ENCODE measurements around the gene BBS1.
"Not testable (repeated sequence)": the region's sequence is repeated elsewhere in the genome, so short reads cannot be mapped to it uniquely, and the experiment has no call there.

Gene BBS1
- 0.67 to 6.0 (median 2.3) reads per million in 9 experiments for total RNA-seq

DNA sequence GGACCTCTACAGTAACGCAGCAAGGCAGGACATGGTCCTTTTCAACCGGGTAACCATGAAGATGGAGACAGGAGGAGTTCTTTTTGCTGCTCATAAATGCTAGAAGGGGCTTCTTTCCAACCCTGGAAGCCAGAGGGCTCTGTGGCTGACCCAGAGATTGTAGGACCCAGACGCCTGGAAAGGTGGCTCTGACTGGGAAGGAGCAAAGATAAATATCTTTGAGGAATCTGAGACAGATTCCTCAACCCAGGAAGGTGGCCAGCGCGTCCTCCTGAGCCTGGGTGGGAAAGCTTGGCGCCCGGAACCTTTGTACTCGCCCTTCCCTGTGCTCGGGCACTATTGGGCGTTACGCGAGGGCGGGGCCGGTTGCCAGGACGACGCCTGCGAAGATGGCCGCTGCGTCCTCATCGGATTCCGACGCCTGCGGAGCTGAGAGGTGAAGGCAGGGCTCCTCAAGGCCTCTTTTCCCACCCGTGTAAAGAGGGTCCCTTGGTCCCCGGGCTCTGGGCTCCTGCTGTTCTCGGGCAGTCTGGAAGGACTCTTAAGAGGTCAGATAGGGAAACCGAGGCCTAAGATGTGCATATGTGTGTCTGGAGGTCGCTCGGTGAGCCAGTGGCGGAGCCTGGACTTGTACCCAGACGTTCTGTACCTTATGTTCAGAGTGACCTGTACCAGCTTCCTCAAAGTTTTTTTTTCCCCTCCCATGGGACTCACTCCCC, at the start of gene BBS1:
TSS of gene BBS1 (plus strand) at position 365 of the 719 bp plus-strand sequence. CDS start at position 390, 25 bp downstream.
- Mint-ChIP-seq H3K4me3 (peak within 1 kb of the TSS; percentile 86 to 91), H3K27me3 (no peaks in the 10 kb centered on the region), H3K9me3 (no peaks in the 10 kb centered on the region), H3K27ac (peak within 1 kb of the TSS; percentile 81 to 84), H3K36me3 (ENCODE audit: insufficient read depth) (peaks cover 8% of the 10 kb centered on the region), H3K4me1 (ENCODE audit: low read depth in 2 of 2) (peaks cover 10 to 16% of the 10 kb centered on the region in 2 donors)
- DNase-seq (peak; percentile 78 to 82 (median 79)), ATAC-seq (replicated peaks) (peak; percentile 99)

DNA sequence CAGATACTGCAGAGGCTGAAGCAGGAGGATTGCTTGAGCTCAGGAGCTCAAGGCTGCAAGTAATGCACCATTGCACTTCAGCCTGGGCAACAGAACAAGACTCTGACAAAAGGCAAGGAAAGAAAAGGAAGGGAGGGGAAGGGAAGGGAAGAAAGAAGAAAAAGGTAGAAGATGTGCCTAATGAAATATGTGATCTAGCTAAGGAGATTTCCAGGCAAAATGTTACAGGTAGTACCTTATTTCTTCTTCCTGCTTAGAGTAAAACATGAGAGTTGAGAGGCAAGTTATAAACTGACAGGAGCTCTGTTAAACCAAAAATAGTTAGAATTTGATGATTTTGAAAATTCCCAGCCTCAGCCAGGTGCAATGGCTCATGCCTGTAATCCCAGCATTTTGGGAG, 48.4 kb upstream of the BBS1 start:
- ATAC-seq (replicated peaks) (no peak), DNase-seq (no peak)
- H3K4me3 Mint-ChIP-seq, result no peak overlapping the region
- no peaks in the 10 kb centered on the region for H3K36me3 Mint-ChIP-seq (ENCODE audit: insufficient read depth)
- no peak overlapping the region for H3K27ac Mint-ChIP-seq
- no peaks in the 10 kb centered on the region for H3K27me3 Mint-ChIP-seq
- no peaks in the 10 kb centered on the region for H3K9me3 Mint-ChIP-seq
- peaks cover 5 to 8% of the 10 kb centered on the region in 2 donors for H3K4me1 Mint-ChIP-seq (ENCODE audit: low read depth in 2 of 2)

DNA sequence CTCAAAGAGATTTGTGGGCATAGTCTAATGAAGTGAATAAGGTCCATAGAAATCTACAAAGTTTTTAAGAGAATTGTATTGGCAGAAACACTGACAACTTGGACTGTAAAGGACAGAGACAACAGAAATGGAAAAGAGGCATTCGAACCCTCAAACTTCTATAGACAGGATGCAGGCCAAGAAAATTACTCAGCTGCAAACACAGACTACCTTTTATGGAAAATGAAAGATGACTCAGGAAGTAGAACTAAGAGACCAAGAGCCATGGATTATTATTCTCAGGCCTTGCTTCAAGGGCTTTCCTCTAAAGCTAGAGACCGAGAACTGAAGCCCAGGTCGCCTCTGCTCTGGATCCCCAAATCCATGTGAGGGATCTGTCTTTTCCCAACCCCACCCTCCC, 47.5 kb upstream of the BBS1 start:
- H3K4me3 Mint-ChIP-seq, result no peak overlapping the region
- peaks cover 8 to 11% of the 10 kb centered on the region in 2 donors for H3K4me1 Mint-ChIP-seq (ENCODE audit: low read depth in 2 of 2)
- DNase-seq, result no peak
- no peaks in the 10 kb centered on the region for H3K36me3 Mint-ChIP-seq (ENCODE audit: insufficient read depth)
- no peaks in the 10 kb centered on the region for H3K9me3 Mint-ChIP-seq
- no peak for ATAC-seq (replicated peaks)
- H3K27ac Mint-ChIP-seq, result no peak overlapping the region
- no peaks in the 10 kb centered on the region for H3K27me3 Mint-ChIP-seq

DNA sequence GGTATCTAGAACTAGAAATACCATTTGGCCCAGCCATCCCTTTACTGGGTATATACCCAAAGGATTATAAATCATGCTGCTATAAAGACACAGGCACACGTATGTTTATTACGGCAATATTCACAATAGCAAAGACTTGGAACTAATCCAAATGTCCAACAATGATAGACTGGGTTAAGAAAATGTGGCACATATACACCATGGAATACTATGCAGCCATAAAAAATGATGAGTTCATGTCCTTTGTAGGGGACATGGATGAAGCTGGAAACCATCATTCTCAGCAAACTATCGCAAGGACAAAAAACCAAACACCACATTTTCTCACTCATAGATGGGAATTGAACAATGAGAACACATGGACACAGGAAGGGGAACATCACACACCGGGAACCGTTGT, 46.3 kb upstream of the BBS1 start:
- not testable (repeated sequence) for H3K4me3 Mint-ChIP-seq; H3K27me3 Mint-ChIP-seq; H3K27ac Mint-ChIP-seq; DNase-seq; ATAC-seq (replicated peaks); H3K9me3 Mint-ChIP-seq; H3K36me3 Mint-ChIP-seq (ENCODE audit: insufficient read depth)
- peaks cover 8 to 12% of the 10 kb centered on the region in 2 donors for H3K4me1 Mint-ChIP-seq (ENCODE audit: low read depth in 2 of 2)

DNA sequence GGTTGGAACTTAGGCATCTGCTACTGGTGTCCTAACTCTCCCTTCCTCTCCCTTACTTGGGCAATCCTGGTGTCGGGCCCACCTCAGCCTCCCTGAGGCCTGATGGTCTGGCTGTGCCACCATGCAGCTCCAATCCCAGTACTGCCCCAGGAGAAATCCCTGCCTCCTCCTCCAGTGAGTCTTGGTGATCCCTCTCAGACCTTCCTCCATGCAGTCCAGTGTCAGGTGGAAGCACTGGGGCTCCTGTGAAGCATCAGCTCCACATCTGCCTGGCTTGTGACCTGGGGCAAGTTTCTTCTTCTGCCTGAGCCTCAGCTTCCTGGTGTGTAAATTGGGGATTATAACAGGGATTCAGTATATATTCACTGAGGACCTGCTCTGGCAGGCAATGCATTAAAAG, 45.5 kb upstream of the BBS1 start:
- H3K27ac Mint-ChIP-seq, result no peak overlapping the region
- ATAC-seq (replicated peaks) (no peak), DNase-seq (no peak)
- H3K27me3 Mint-ChIP-seq, result no peaks in the 10 kb centered on the region
- H3K4me1 Mint-ChIP-seq (ENCODE audit: low read depth in 2 of 2), result peaks cover 8 to 12% of the 10 kb centered on the region in 2 donors
- H3K36me3 Mint-ChIP-seq (ENCODE audit: insufficient read depth), result no peaks in the 10 kb centered on the region
- H3K4me3 Mint-ChIP-seq, result peak overlapping the region in 1 of 2 donors; percentile 85
- H3K9me3 Mint-ChIP-seq, result no peaks in the 10 kb centered on the region

DNA sequence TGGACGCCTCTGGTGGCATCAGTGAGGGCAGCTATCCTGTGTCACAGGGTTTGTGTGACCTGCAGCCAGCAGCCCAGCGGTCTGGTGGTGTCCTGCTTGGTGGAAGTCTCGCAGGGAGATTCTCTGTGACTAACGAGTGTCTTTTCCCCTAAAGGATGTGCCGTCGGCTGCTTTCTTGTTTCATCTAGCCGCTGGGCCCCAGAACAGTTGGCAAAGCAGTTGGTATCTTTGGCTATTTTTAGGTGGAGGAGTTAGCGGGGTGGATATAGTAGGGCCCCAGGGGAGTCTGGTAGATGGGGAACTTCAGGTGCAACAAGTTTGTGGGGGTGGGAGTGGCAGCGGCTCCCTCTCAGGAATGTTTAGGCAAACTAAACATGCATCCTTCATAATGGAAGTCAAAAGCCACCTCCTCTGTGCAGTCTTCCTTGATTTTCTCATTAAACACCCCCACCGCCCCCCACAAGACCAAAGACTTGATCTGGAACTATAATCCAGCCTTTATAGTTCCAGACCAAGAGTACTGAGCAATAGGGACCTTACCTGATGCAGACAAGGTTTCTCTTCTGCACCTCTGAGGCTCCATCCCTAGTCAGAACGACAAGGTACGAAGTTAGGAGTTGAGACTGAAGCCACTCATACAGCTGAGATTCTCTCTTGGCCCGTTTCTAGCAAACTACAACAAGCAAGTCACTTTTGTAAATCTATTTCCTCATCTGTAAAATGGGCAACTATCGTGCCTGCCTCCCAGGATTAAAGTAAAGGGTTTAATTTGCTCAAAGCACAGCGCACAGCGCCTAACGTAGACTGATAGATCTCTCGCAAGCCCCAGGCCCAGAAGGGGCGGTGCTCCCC, 44.8 kb upstream of the BBS1 start:
- H3K27me3 Mint-ChIP-seq, result no peaks in the 10 kb centered on the region
- no peak for ATAC-seq (replicated peaks)

DNA sequence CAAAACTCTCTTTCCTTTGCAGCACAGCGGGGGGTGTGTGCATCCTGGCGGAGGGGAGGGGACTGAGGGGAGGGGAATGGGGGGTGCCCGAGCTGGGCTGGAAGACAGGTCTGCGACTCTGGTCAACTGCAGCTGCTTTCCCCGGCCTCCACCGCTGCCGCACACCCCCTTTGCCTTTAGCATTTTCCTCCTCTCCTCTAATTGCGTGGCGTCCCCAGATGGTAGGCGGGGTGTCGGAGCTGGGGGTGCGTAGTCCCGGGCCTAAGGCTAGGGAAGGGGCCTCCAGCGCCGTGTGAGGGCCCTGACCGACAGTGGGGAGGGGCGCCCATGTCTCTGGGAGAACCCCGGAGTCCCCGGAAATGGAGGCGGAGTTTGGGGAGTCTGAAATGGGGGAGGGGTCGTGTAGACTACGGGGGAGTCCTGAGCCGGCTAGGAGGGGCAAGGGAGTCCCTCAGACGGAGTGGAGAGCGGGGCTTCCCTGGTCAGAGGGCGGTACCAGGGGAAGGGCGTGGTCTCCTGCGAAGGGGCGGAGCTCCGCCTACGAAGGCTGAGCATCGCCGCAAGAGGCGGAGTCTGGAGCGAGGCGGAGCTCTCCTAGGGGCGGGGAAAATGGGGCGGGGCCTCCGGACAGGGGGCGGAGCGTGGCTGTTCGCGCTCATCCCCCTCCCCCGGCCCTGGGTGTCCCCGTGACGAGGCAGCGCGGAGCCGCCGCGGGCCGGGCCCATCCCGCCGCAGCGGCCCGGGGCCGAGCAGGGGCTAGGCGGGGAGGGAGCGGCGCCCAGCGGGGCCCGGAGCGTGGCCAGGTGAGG, 44.0 kb upstream of the BBS1 start, which contains the start of gene PELI3:
TSS of gene PELI3 (plus strand) at position 681 of the 809 bp plus-strand sequence. CDS start 1,224 bp downstream, outside the sequence.
- Mint-ChIP-seq H3K36me3 (ENCODE audit: insufficient read depth) (no peaks in the 10 kb centered on the region), H3K9me3 (no peaks in the 10 kb centered on the region), H3K27me3 (no peaks in the 10 kb centered on the region), H3K27ac (peak within 1 kb of the TSS; percentile 83 to 86), H3K4me1 (ENCODE audit: low read depth in 2 of 2) (peaks cover 8 to 12% of the 10 kb centered on the region in 2 donors), H3K4me3 (peak within 1 kb of the TSS; percentile 85 to 87)
- ATAC-seq (replicated peaks) (peak; percentile 84), DNase-seq (peak; percentile 90 to 92 (median 92))

More for the DNA sequence above, 44.8 kb upstream of the BBS1 start:
- Mint-ChIP-seq H3K4me1 (ENCODE audit: low read depth in 2 of 2) (peaks cover 8 to 12% of the 10 kb centered on the region in 2 donors), H3K9me3 (no peaks in the 10 kb centered on the region), H3K36me3 (ENCODE audit: insufficient read depth) (no peaks in the 10 kb centered on the region), H3K27ac (peak overlapping the region; percentile 81 to 86), H3K4me3 (peak overlapping the region; percentile 85 to 87)
- no peak for DNase-seq

DNA sequence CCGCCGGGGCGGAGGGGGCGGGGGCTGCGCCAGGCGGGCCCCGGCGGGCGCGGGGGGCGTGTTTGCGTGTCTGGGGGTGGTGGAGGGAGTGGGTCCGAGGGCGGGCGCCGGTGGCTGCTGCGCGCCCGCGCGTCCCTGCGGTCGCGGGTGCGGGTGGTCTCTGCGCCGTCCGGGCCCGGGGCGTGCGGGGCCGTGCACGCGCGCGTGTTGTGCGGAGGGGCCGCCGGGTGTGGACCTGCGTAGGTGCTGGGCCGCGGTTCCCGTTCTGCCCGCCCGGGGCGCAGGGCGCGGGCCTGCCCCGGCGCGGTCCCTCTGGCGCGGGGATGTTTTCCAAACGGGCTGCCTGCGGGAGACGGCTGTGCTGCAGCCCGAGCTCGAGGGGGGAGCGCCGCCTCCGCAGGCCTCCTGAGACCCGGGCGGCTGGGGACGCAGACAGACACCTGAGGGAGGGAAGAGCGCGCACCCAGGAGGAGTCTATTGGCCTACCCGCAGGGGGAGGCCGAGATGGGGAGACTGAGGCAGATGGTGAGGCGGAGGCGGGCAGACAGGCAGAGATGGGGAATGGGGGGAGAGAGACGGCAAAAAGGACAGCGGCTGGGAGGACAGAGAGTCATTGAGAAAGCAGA, 43.3 kb upstream of the BBS1 start:
- Mint-ChIP-seq H3K4me1 (ENCODE audit: low read depth in 2 of 2) (peaks cover 8 to 12% of the 10 kb centered on the region in 2 donors), H3K4me3 (peak overlapping the region; percentile 85 to 87)
- peak in 1 of 3 experiments; percentile 52 for DNase-seq

DNA sequence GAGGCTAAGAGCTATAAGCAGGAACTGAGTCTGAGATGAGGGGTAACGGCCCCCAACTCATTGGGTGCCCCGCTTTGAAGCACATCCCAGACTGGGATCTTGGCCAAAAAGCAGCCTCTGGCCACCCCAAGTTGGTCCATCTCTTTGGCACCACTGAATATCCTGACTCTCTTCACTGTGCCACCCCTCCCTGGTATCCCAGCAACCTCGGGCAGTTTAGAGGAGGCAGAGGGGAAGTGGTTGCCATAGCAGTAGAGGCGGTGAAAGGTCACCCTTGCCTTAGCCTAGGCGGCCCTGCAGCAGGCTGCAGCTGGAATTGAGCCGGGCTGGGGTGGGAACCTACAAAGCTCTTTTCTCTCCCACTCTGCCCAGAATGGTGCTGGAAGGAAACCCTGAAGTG, 42.7 kb upstream of the BBS1 start:
- H3K9me3 Mint-ChIP-seq, result no peaks in the 10 kb centered on the region
- H3K27me3 Mint-ChIP-seq, result no peaks in the 10 kb centered on the region
- no peak for DNase-seq
- no peak for ATAC-seq (replicated peaks)
- H3K4me1 Mint-ChIP-seq (ENCODE audit: low read depth in 2 of 2), result peaks cover 8 to 12% of the 10 kb centered on the region in 2 donors
- H3K27ac Mint-ChIP-seq, result peak overlapping the region; percentile 73 to 83
- no peaks in the 10 kb centered on the region for H3K36me3 Mint-ChIP-seq (ENCODE audit: insufficient read depth)
- peak overlapping the region; percentile 85 to 87 for H3K4me3 Mint-ChIP-seq

More for the DNA sequence above, 43.3 kb upstream of the BBS1 start:
- peak overlapping the region; percentile 73 to 83 for H3K27ac Mint-ChIP-seq
- H3K9me3 Mint-ChIP-seq, result no peaks in the 10 kb centered on the region
- ATAC-seq (replicated peaks), result peak; percentile 62
- no peaks in the 10 kb centered on the region for H3K27me3 Mint-ChIP-seq
- no peaks in the 10 kb centered on the region for H3K36me3 Mint-ChIP-seq (ENCODE audit: insufficient read depth)

DNA sequence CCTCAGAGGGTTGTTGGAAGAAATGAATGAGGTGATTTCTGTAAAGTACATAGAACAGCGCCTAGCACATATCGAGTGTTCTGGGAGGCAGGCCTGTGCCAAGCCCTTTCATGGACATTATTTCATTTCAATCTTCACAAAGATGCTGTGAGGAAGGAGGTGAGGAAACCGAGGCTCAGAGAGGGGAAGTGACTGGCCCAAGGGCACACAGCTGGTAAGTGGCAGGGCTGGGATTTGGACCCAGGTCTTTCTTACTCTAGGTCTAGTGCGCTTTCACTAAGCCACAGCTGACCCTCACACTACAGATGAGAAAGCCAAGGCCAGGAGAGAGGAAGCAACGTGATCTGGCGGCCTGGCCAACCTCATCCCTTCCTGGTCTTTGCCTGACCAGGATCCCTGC, 41.7 kb upstream of the BBS1 start:
- no peak for ATAC-seq (replicated peaks)

DNA sequence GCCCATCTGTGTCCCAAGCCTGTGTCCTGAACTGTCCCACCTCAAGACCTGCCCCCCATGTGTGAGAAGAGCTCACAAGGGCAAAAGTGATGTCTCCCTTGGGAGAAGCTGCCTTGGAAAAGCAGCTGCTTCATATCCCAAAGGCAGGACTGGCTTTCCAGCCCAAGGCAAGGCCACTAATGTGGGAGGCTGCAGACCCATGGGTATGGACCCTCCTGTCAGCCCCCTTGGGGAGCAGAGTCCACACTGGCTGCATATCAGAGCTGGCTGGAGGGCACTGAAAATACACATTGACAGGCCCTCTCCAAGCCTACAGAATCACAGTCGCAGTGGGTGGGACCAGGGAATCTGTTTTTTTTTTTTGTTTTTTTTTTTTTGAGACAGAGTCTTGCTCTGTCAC, 41.0 kb upstream of the BBS1 start:
- Mint-ChIP-seq H3K27ac (no peak overlapping the region), H3K9me3 (no peaks in the 10 kb centered on the region), H3K4me3 (no peak overlapping the region), H3K36me3 (ENCODE audit: insufficient read depth) (no peaks in the 10 kb centered on the region), H3K4me1 (ENCODE audit: low read depth in 2 of 2) (peaks cover 8 to 14% of the 10 kb centered on the region in 2 donors), H3K27me3 (no peaks in the 10 kb centered on the region)
- DNase-seq (no peak), ATAC-seq (replicated peaks) (no peak)

More for the DNA sequence above, 41.7 kb upstream of the BBS1 start:
- Mint-ChIP-seq H3K36me3 (ENCODE audit: insufficient read depth) (no peaks in the 10 kb centered on the region), H3K27ac (peak overlapping the region; percentile 28 to 67), H3K27me3 (no peaks in the 10 kb centered on the region), H3K4me3 (no peak overlapping the region), H3K9me3 (no peaks in the 10 kb centered on the region), H3K4me1 (ENCODE audit: low read depth in 2 of 2) (peaks cover 8 to 12% of the 10 kb centered on the region in 2 donors)
- no peak for DNase-seq

DNA sequence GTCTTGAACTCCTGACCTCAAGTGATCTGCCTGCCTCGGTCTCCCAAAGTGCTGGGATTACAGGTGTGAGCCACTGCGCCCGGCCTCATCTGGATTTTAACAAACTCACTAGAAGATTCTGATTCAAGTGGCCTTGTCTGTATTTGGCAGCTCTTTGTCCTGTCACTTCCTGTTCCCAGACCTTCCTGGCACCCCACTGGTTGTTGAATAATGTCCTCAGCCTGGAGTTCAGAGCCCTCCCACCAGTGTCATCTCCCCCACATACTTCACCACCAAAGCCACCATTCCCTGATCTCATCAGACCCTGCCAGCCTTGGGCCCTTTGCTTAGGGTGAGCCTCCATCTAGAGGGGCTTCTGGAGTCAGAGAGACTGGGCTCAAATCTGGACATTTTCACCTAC, 40.4 kb upstream of the BBS1 start:
- no peaks in the 10 kb centered on the region for H3K27me3 Mint-ChIP-seq
- no peak overlapping the region for H3K27ac Mint-ChIP-seq
- H3K36me3 Mint-ChIP-seq (ENCODE audit: insufficient read depth), result no peaks in the 10 kb centered on the region
- no peak for DNase-seq
- peak overlapping the region in 1 of 2 donors; percentile 28 for H3K4me3 Mint-ChIP-seq
- H3K4me1 Mint-ChIP-seq (ENCODE audit: low read depth in 2 of 2), result peaks cover 8 to 14% of the 10 kb centered on the region in 2 donors
- no peaks in the 10 kb centered on the region for H3K9me3 Mint-ChIP-seq
- no peak for ATAC-seq (replicated peaks)

Measured in effector memory CD8-positive, alpha-beta T cell (primary cell).